GM12878 (cell line): ENCODE results near the gene STPG3. TPM values are rescaled to one million over a fixed set of nuclear protein-coding genes. Genes with fewer than 3 reads are reported as not detected.

Experiments
- ATF2 ChIP-seq: IDR thresholded peaks from 2 replicates; pipeline ENCODE4 v1.6.1; 2012; ENCODE audit warnings: low read length, inconsistent platforms
- ATF7 ChIP-seq: fragments of 450-650 bp; IDR thresholded peaks from 2 replicates; pipeline ENCODE4 v1.6.1; 2016; ENCODE audit warnings: low read depth, mild to moderate bottlenecking
- BCLAF1 ChIP-seq: fragments of 450-650 bp; IDR thresholded peaks from 2 replicates; pipeline ENCODE4 v1.6.1; 2017; ENCODE audit warnings: antibody characterized with exemption, mild to moderate bottlenecking, moderate library complexity
- CBX3 ChIP-seq: fragments of 200-600 bp; sonication (generic); IDR thresholded peaks from 2 replicates; pipeline ENCODE4 v1.6.1; 2016; ENCODE audit warnings: low read depth, borderline replicate concordance
- E2F4 ChIP-seq: IDR thresholded peaks from 2 replicates; pipeline ENCODE4 v1.6.1; 2012; ENCODE audit warnings: low read depth, low read length, improper control_type of control experiment
- ELK1 ChIP-seq: IDR thresholded peaks from 2 replicates; pipeline ENCODE4 v1.6.1; 2012; ENCODE audit warnings: low read depth, low read length, improper control_type of control experiment
- FOXM1 ChIP-seq: IDR thresholded peaks from 2 replicates; pipeline ENCODE4 v1.6.1; 2012; ENCODE audit warnings: low read depth, mild to moderate bottlenecking, inconsistent platforms, low read length, moderate library complexity
- GABPA ChIP-seq: IDR thresholded peaks from 2 replicates; pipeline ENCODE4 v1.6.1; 2014; ENCODE audit warnings: antibody characterized with exemption, low read depth, mild to moderate bottlenecking, inconsistent platforms
- NKRF ChIP-seq: fragments of 450-650 bp; conservative IDR thresholded peaks from 2 replicates; pipeline ENCODE4 v1.6.1; 2017; ENCODE audit warnings: mild to moderate bottlenecking, moderate library complexity
- NR2F1 ChIP-seq: fragments of 450-650 bp; conservative IDR thresholded peaks from 2 replicates; pipeline ENCODE4 v1.6.1; 2017; ENCODE audit warnings: mild to moderate bottlenecking
- POLR2AphosphoS2 ChIP-seq: IDR thresholded peaks from 2 replicates; pipeline ENCODE4 v1.6.1; 2011; ENCODE audit warnings: low read depth, mild to moderate bottlenecking, low read length, improper control_type of control experiment, moderate library complexity
- RAD51 ChIP-seq: fragments of 450-650 bp; IDR thresholded peaks from 2 replicates; pipeline ENCODE4 v1.6.1; 2016; ENCODE audit warnings: moderate library complexity, mild to moderate bottlenecking, inconsistent platforms
- SIN3A ChIP-seq: IDR thresholded peaks from 2 replicates; pipeline ENCODE4 v1.6.1; 2012; ENCODE audit warnings: low read depth, low read length, improper control_type of control experiment
- SPI1 ChIP-seq: IDR thresholded peaks from 2 replicates; pipeline ENCODE4 v1.6.1; 2011; ENCODE audit warnings: low read depth, mild to moderate bottlenecking, low read length, moderate library complexity, borderline replicate concordance; ENCODE audit not compliant: insufficient read depth
- USF1 ChIP-seq: IDR thresholded peaks from 2 replicates; pipeline ENCODE4 v1.6.1; 2011; ENCODE audit warnings: borderline replicate concordance, low read depth, mild to moderate bottlenecking, moderate library complexity, mixed read lengths, low read length; ENCODE audit not compliant: insufficient read depth; ENCODE audit errors: extremely low read length
- ZBTB33 ChIP-seq: fragments of 450-650 bp; IDR thresholded peaks from 2 replicates; pipeline ENCODE4 v1.6.1; 2017; ENCODE audit warnings: mild to moderate bottlenecking
- ZNF622 ChIP-seq: fragments of 450-650 bp; IDR thresholded peaks from 2 replicates; pipeline ENCODE4 v1.6.1; 2017; ENCODE audit warnings: mild to moderate bottlenecking, inconsistent platforms
- ZSCAN29 ChIP-seq: fragments of 450-650 bp; IDR thresholded peaks from 2 replicates; pipeline ENCODE4 v1.6.1; 2017; ENCODE audit warnings: mild to moderate bottlenecking, moderate library complexity
- polyA plus RNA-seq, 11 experiments: library from polyadenylated mRNA; depleted of rRNA in 4 of 11; unstranded in 6 of 11; stranded (reverse) in 5 of 11; fragments of >200 nt; fragmentation: Nextera tagmentation in 4 of 11; fragmentation: Illumina TruSeq in 1 of 11; extraction: Ambion mirVana in 4 of 11; extraction: Trizol in 1 of 11; gene quantifications; 1 replicate in 1 of 11; 2 replicates in 10 of 11; pipeline versions ENCODE4 v1.2.1 to v1.2.3, GENCODE V29; 2011 to 2016; ENCODE audit warnings: inconsistent platforms in 2 of 11, missing spikeins in 2 of 11, low read depth in 1 of 11
- total RNA-seq, 4 experiments: library from RNA; depleted of rRNA in 3 of 4; stranded (reverse); fragments of >200 nt in 3 of 4; fragmentation: Illumina TruSeq in 1 of 4; extraction: Trizol in 1 of 4; gene quantifications; 2 replicates each; pipeline versions ENCODE4 v1.2.1 to v1.2.3, GENCODE V29; 2013 to 2021

Gene STPG3
- total and polyA plus RNA-seq, 10 of the 15 experiments (the other 5 are each of a cell fraction or from before 2014, with no cell fraction given), result not detected

GRCh38 chr9:137236238-137236935 is 14.7 kb upstream of the STPG3 start (continued):
- TF ChIP-seq BCLAF1, result no peak
- no peak for TF ChIP-seq CBX3
- peak; percentile 68 for TF ChIP-seq ZBTB33
- TF ChIP-seq E2F4, result no peak
- no peak for TF ChIP-seq FOXM1
- no peak for TF ChIP-seq ZNF622
- TF ChIP-seq ELK1, result no peak
- TF ChIP-seq ZSCAN29, result no peak
- TF ChIP-seq POLR2AphosphoS2, result no peak; the same call in 1 of the 2 replicates
- TF ChIP-seq SPI1, result no peak
- TF ChIP-seq ATF7, result no peak; the same call in 1 of the 2 replicates
- TF ChIP-seq USF1, result no peak
- peak; percentile 64 for TF ChIP-seq RAD51
- peak; percentile 66 for TF ChIP-seq NR2F1
- no peak for TF ChIP-seq GABPA
- TF ChIP-seq SIN3A, result peak; percentile 52; the same call in 1 of the 2 replicates
- no peak for TF ChIP-seq ATF2
- no peak for TF ChIP-seq NKRF
